ENCODE data around the gene MAP2K5. TPM values are rescaled to one million over a fixed set of nuclear protein-coding genes. Genes with fewer than 3 reads are reported as not detected.

The MAP2K5 gene
- total RNA-seq, 6 experiments from 2014 or later: 5.0 to 11.6 (median 8.8) TPM

DNA sequence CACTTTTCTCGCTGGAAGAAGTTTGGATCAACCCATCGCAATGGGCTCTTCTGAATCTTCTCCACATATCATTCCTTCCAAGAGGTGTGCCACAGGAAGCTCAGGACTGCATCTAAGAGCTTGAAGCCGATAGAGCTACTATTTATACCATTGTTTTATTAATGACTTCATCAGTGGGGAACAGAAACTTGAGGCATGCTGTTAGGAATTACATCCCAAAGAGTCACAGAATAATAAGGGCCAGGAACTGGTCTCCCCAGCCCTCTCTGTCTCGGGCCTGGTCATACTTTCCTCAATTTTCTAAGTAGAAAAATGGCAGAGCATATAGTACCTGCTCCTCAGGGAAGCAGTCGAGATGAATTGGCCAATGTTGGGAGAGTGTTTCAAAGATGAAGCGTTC, 38.4 kb upstream of the MAP2K5 start:
- intact Hi-C loops (cut with DNase I): loop anchor here in 1 of 2 donors (10.0 kb wide), 1 partner anchor 331 kb away; no protein-coding TSS in a partner anchor
- TF ChIP-seq, protein P1, sequence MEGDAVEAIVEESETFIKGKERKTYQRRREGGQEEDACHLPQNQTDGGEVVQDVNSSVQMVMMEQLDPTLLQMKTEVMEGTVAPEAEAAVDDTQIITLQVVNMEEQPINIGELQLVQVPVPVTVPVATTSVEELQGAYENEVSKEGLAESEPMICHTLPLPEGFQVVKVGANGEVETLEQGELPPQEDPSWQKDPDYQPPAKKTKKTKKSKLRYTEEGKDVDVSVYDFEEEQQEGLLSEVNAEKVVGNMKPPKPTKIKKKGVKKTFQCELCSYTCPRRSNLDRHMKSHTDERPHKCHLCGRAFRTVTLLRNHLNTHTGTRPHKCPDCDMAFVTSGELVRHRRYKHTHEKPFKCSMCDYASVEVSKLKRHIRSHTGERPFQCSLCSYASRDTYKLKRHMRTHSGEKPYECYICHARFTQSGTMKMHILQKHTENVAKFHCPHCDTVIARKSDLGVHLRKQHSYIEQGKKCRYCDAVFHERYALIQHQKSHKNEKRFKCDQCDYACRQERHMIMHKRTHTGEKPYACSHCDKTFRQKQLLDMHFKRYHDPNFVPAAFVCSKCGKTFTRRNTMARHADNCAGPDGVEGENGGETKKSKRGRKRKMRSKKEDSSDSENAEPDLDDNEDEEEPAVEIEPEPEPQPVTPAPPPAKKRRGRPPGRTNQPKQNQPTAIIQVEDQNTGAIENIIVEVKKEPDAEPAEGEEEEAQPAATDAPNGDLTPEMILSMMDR (IDR thresholded peaks at IDR 0.05): no peak
- no peak for TF ChIP-seq POLR2A (IDR thresholded peaks at IDR 0.05)
- WGBS (ENCODE audit: insufficient coverage, low coverage, low lambda C conversion rate, missing lambda C conversion rate): 84% methylated on average over 4 of the region's 6 CpGs

DNA sequence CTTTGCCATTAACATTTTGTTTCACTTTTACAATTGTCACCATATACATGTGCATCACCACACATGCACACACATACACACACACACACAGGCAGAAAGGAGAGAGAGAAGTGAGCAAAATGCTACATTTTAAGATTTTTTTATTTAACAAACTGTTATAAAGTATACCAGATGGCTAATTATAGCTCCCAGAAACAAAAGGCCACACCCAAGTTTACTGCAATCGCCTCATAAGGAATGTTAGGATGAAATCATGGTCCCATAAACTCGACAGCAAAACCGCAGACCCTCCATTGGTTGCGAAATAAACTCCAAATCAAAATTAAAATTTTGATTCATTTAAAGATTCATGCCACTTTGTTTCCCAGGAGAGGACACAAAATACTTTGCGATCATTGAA, 37.7 kb upstream of the MAP2K5 start:
- Histone ChIP-seq H3K27ac (no peak overlapping the region), H3K27me3 (no peaks in the 10 kb centered on the region), H3K36me3 (no peaks in the 10 kb centered on the region), H3K4me3 (no peak overlapping the region), H3K9me3 (no peaks in the 10 kb centered on the region), H3K4me1 (no peaks in the 10 kb centered on the region)
- ATAC-seq (no peak), DNase-seq (no peak)
- 78% methylated on average over 5 of the region's 5 CpGs for WGBS (ENCODE audit: insufficient coverage, low coverage, low lambda C conversion rate, missing lambda C conversion rate)
- TF ChIP-seq, protein P1 (IDR thresholded peaks at IDR 0.05): no peak
- no peak for TF ChIP-seq POLR2A (IDR thresholded peaks at IDR 0.05)
- intact Hi-C loops (cut with DNase I): loop anchor here in 1 of 2 donors (10.0 kb wide), 1 partner anchor 330 kb away; no protein-coding TSS in a partner anchor

More for the DNA sequence above, 38.4 kb upstream of the MAP2K5 start:
- ATAC-seq (no peak), DNase-seq (no peak)
- Histone ChIP-seq H3K4me3 (no peak overlapping the region), H3K36me3 (no peaks in the 10 kb centered on the region), H3K27me3 (no peaks in the 10 kb centered on the region), H3K4me1 (no peaks in the 10 kb centered on the region), H3K9me3 (no peaks in the 10 kb centered on the region), H3K27ac (no peak overlapping the region)

DNA sequence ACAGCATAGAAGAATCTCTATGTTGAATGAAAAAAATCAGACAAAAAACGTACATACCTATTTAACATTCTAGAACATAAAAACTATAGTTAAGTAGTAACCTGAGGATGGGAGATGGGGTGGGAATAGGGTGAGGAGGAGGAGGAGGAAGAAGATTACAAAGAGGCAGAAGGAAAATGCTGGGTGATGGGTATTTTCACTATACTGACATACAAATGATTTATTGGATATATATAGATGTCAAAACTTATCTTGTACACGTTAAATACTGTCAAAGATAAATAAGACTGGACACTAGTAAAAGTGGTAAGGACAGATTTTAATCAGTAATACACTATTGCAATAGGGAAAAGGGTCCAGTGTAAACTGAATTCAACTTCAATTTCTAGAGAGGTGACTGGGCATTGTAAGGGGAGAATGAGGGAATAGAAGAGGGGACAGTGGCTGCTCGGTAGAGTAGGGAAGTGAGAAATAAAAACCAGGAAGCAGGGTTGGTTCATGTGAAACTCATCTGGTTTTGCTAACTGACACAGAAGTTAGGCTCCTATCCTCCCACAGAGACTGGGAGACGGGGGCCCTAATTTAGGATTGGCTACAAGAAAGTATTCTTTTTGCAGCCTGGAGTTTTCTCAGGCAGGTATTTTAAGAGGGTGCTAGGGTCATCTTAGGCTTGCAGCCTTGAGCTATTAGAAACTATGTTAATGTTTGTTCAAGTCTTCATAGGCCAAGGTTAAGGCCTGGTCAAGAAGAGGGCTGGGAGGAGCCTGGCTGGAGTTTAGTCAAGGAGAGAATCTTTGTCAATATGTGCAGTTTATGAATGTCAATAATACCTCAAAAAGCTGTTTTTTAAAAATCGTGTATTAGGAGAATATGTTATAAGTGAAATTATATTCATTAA, 36.6 kb upstream of the MAP2K5 start:
- DNase-seq: no peak
- intact Hi-C loops (cut with DNase I): loop anchor here in 1 of 2 donors (10.0 kb wide), 1 partner anchor 329 kb away; no protein-coding TSS in a partner anchor
- TF ChIP-seq, protein P1 (IDR thresholded peaks at IDR 0.05): no peak
- no peak for TF ChIP-seq POLR2A (IDR thresholded peaks at IDR 0.05)

DNA sequence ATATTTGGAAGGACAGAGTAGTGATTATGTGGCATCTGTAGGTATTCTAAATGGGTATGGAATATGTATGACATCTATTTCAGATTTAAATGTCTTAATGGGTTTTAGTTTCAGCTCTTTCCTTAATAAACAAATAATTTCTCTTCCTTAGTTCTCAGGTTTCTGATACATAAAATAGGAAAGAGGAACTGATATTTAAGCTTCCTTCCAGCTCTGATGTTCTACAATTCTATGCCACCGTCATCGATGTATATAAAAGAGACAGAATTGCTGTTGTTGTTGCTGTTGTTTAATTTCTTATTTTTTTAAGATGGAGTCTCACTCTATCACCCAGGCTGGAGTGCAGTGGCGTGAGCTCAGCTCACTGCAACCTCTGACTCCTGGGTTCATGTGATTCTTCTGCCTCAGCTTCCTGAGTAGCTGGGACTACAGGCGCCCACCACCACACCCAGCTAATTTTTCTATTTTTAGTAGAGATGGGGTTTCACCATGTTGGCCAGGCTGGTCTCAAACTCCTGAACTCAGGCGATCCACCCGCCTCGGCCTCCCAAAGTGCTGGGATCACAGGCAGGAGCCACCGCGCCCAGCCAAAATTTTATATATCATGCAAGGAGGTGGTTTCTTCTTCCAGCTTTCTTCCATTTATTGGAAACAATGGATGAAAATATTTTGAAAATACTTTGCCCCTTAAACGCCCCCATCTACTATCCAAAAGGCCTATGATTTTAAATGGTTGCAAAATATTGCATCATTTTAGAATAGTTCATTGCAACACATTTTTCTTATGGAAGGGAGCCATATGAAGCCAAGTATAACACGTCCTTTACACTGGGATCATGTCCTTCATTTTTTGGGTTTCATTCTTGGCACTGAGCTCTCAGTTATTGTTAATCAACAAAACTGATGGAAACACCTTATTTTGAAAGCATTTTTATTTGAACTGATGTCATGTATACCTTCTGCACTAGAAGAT, 35.4 kb upstream of the MAP2K5 start:
- ATAC-seq: peak in 1 of 4 donors; percentile 26
- Histone ChIP-seq H3K4me1 (no peaks in the 10 kb centered on the region), H3K9me3 (no peaks in the 10 kb centered on the region), H3K27ac (no peak overlapping the region), H3K4me3 (no peak overlapping the region), H3K36me3 (no peaks in the 10 kb centered on the region), H3K27me3 (no peaks in the 10 kb centered on the region)
- TF ChIP-seq, protein P1 (IDR thresholded peaks at IDR 0.05): no peak
- TF ChIP-seq POLR2A (IDR thresholded peaks at IDR 0.05): no peak
- no peak for DNase-seq
- intact Hi-C loops (cut with DNase I): loop anchor here in 1 of 2 donors (10.0 kb wide), 1 partner anchor 328 kb away; no protein-coding TSS in a partner anchor
- WGBS (ENCODE audit: insufficient coverage, low coverage, low lambda C conversion rate, missing lambda C conversion rate): 74% methylated on average over 8 of the region's 11 CpGs

More for the DNA sequence above, 36.6 kb upstream of the MAP2K5 start:
- H3K27ac ChIP-seq: no peak overlapping the region
- ATAC-seq: peak in 3 of 4 donors; percentile 41 to 63 (median 54)
- H3K9me3 ChIP-seq: no peaks in the 10 kb centered on the region
- WGBS (ENCODE audit: insufficient coverage, low coverage, low lambda C conversion rate, missing lambda C conversion rate): 83% methylated on average over 5 of the region's 5 CpGs
- H3K4me3 ChIP-seq: no peak overlapping the region
- H3K36me3 ChIP-seq: no peaks in the 10 kb centered on the region
- no peaks in the 10 kb centered on the region for H3K4me1 ChIP-seq
- H3K27me3 ChIP-seq: no peaks in the 10 kb centered on the region

All from right lobe of liver (tissue), 6 donors.